GM21576 (cell line): ENCODE measurements around the gene ADAMTS16.

ENCODE experiments used
- ATAC-seq: cut with Tn5 transposase; IDR thresholded peaks from one replicate; pipeline ENCODE4 v1.9.1; 2021; ENCODE audit warnings: mild to moderate bottlenecking, moderate library complexity; ENCODE audit not compliant: unreplicated experiment

The ADAMTS16 gene

GRCh38 chr5:5182508-5183188, 42.5 kb downstream of the ADAMTS16 start:
- ATAC-seq: no peak

DNA sequence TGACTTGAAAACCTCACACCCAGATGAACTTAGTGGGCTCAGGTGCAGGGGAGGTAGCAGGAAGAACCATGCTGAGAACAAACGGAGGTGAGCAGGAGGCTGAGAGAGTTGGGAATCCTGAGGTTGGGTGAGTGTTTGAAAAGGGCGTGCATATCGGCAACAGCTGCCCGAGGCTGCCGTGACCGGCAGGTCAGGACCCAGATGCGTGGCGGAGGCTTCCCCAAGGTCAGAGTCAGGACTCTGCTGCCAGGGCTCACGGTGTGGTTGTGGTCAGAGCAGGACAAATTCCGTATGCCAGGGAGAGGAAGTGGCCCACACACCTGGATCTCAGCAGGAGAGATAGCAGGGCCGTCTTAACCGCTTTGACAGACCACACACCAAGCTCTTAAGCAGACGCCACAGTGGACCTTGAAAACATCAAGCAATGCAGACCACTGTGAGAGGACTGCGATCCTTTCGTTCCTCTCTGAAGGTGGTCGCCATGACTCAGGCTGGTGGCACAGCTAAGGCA, 43.1 kb downstream of the ADAMTS16 start:
- ATAC-seq: no peak

DNA sequence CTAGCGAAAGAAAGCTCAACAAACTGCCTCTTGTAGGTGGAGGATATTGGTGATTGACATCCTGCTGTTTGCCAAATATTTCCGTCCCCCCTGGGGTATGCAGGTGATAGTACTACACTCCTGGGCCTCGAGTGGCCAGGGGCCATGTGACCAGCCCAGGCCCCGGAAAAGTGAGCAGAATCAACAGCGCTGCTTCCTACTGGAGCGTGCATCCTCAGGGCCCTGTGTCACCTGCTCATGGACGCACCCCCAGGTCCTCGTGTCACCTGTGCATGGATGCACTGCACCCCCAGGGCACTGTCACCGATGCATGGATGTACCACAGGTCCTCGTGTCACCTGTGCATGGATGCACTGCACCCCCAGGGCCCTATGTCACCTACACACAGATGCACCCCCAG, 43.8 kb downstream of the ADAMTS16 start:
- ATAC-seq: no peak

DNA sequence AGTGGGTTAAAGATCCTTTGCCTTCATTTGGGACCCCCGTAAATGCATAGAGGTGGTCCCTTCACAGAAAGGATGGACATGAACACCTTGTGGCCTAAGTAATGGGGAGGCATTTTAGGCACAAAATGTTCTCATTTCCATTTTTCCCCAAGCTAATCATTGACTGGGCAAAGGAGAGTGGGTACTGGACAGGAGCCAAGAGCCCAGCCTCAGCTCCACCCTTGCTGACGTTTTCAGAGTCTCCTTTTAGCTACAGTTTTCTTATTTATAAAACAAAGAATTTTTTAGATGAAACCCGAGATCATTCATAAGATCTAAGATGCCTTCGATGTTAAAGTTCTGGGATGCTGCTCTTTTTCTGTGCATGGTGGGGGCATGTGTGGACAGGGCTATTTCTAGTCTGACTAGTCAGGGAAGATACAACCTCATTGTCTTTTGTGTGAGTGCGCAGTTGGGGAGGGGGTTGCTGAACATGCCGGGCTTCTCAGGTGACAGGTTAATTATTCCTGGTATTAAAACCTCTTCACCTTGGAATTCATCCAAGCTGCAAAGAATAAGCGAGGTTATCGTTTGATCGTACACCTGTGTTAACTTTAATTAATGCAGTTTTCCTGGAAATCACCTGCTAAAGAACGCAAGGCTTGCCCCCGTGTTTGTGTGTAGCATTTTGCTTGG, 48.4 kb downstream of the ADAMTS16 start:
- no peak for ATAC-seq

DNA sequence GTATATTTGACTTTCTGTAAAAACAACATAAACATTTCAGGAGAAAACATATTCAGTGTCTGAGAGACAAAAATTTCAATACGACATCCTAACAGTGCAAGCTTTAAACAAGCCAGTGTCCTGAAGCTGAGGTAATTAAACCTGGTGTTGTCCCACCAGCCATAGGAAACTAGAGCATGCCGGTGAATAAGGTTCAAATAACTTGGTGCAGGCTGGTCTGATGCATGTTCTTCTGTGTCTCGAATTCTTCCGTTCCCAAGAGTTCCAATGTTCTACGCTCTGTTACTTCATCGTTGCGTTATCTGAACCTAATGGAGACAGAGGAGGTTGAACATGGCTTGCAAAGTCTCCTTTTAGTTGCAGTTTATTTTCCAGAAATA, 48.9 kb downstream of the ADAMTS16 start:
- no peak for ATAC-seq

DNA sequence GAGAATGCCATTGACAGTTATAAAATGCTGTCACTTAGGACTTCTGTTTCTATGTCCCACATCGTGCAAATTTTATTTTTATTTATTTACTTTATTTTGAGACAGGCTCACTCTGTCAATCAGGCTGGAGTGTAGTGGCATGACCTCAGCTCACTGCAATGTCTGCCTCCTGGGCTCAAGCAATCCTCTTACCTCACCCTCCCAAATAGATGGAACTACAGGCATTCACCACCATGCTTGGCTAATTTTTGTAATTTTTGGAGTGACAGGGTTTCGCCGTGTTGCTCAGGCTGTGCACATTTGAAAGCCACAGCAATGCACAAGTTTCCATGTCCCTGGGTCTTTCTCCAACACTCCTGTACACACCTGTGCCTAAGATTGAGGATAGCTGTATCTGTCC, 51.8 kb downstream of the ADAMTS16 start:
- ATAC-seq: no peak

GRCh38 chr5:5192681-5193080, 52.6 kb downstream of the ADAMTS16 start:
- no peak for ATAC-seq

DNA sequence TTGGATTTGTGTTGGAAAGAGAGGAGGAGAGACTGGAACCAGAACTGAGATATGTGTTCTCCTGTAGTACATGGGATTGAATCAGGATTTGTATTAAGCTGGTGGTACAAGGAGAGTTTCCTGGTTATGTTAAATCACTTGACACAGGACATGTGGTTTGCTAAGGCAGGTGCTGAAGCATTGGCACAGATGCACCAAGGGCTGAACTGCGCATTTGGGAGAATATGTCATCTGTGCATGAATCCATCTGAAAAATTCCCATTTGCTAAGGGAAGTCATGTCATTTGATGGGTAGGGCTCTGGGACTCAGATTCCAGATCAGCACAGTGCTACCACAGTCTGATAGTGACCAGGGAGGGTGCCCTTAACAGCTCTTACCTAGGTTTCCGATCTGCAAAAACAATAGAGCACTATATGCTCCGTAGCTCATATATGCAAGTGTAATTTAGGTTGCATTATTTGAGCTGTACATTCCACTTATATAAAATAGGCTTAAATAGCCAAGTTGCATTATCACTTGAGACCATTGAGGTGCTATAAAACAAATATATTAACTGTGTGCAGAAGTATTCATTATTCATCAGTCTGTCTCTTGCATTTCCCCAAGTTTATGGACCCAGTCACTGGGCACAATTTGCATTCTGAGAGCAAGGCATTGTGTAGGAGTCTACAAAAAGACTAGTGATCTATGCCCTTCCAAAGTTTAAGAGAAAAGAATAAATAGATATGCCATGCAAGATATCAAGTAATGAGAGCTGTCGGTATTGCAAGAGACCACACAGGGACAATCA, 55.2 kb downstream of the ADAMTS16 start:
- ATAC-seq: no peak

DNA sequence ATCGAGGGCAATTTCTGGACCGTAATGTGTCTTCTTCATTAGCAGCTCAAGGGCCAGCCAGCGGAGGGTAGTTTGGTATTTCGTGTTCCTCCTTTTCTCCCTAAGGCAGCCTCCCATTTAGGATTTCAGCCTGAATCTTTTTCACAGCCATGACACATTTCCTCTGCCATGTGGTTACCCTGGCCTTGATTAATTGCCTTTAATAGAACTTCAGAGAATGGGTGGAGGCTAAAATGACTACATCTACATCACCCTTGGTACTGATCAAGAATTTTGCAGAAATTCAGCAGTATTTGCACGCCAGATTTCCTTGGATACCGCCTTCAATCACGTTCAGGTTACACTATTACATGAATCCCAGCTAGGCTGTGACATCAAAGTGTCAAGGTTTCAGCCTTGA, 58.0 kb downstream of the ADAMTS16 start:
- ATAC-seq: no peak

- no peak for ATAC-seq
Measured at GRCh38 chr5:5198815-5199214, 58.7 kb downstream of the ADAMTS16 start.

- ATAC-seq: no peak
Measured at GRCh38 chr5:5199495-5199894, 59.4 kb downstream of the ADAMTS16 start.

DNA sequence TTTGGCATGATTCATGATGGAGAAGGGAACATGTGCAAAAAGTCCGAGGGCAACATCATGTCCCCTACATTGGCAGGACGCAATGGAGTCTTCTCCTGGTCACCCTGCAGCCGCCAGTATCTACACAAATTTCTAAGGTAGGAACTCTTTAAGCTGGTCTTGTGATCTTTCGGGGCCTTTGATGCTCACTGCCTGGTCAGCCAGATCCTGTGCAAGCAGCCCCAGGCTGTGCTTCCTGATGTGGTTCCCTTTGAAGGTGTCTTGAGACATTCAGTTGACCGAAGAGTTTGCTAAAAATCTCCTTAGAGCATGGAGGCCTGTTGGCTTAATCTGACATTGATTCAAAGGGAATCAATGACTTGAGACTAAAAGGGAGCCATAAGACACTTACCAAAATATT, 60.0 kb downstream of the ADAMTS16 start:
- ATAC-seq: no peak

DNA sequence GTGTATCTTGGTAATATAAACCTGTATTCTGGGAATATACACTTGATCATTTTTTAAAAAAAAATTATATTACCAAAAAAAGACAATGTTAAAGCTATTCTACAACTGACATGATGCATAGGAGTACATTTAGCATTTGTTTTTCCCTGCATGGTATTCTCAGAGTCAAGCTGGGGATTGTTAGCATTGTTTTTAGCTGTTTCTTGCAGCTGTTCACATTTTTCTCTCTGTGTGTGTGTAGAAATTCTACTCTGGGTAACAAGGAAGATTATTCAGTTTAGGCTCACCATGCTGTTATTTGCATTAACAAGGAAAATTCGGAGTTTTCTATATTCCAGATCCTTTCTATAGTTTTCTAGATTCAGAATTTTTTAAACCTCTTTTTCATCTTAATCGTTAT, 62.2 kb downstream of the ADAMTS16 start:
- no peak for ATAC-seq

GRCh38 chr5:5203451-5203850, 63.3 kb downstream of the ADAMTS16 start:
- ATAC-seq: no peak

GRCh38 chr5:5207828-5208227, 67.7 kb downstream of the ADAMTS16 start:
- ATAC-seq: no peak

- ATAC-seq: no peak
Measured at GRCh38 chr5:5209089-5209488, 69.0 kb downstream of the ADAMTS16 start.

- ATAC-seq: no peak
Measured at GRCh38 chr5:5209510-5210286, 69.6 kb downstream of the ADAMTS16 start.

DNA sequence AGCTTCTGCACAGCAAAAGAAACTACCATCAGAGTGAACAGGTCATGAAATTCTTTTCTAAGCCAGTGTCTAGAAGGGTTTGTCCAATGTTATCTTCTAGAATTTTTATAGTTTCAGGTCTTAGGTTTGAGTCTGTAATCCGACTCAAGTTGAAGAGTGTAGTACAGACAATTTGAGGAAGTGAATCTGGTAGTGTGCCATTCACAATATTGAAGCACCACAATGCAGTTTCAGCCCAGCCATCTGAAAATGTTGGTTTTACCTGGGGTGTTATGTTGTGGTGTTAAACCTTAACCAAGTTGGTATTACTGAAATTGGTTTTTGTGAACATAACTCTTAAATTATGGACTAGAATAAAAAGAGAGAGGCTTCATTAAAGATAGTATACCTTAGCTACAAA, 77.2 kb downstream of the ADAMTS16 start:
- ATAC-seq: peak; percentile 73

DNA sequence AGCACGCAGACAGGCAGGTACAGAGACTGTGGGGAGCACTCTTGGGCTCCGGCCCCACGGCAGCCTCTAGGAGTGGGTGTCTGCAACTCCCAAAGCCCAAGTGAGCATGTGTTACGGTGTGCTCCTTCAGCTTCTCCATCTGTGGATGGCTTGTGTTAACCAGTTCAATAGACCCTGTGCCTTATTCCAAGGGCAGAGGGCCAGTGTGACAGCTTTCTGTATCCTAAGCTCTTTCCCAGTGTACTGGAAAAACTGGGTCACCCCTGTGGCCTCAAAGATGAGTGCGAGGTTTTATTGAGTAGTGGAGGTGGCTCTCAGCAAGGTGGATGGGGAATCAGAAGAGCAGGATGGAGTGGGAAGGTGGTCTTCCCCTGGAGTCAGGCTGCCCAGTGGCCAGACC, 78.3 kb downstream of the ADAMTS16 start:
- ATAC-seq: no peak

GRCh38 chr5:5219541-5219940, 79.4 kb downstream of the ADAMTS16 start:
- ATAC-seq: no peak
